Nephron (organoid): ENCODE results near the gene SMPD3.

Source experiments
- H3K27ac Mint-ChIP-seq, 3 experiments: 2 replicates each; pipeline ENCODE4 v1.8.0; 2020; ENCODE audit warnings: mixed read lengths in 3 of 3, mild to moderate bottlenecking in 2 of 3, moderate library complexity in 1 of 3
- H3K27me3 Mint-ChIP-seq: 2 replicates; pipeline ENCODE4 v1.8.0; 2021; ENCODE audit warnings: low read depth, mild to moderate bottlenecking, moderate library complexity, mixed read lengths
- H3K36me3 Mint-ChIP-seq: 2 replicates; pipeline ENCODE4 v1.8.0; 2020; ENCODE audit warnings: low read depth, mixed read lengths
- H3K4me1 Mint-ChIP-seq: 2 replicates; pipeline ENCODE4 v1.8.0; 2020; ENCODE audit warnings: mixed read lengths
- H3K4me3 Mint-ChIP-seq, 3 experiments: 2 replicates each; pipeline ENCODE4 v1.8.0; 2020; ENCODE audit warnings: mild to moderate bottlenecking in 3 of 3, mixed read lengths in 3 of 3, moderate library complexity in 2 of 3
- H3K9me3 Mint-ChIP-seq: 2 replicates; pipeline ENCODE4 v1.8.0; 2020; ENCODE audit warnings: mixed read lengths
- CTCF ChIP-seq, 3 experiments: fragments of 200-600 bp; sonication (generic); IDR thresholded peaks; one replicate each; pipeline ENCODE4 v1.5.0; 2021; ENCODE audit warnings: antibody characterized with exemption in 3 of 3; ENCODE audit not compliant: unreplicated experiment in 3 of 3

SMPD3 gene

GRCh38 chr16:68427649-68428303 is 20.5 kb downstream of the SMPD3 start:
- no peaks in the 10 kb centered on the region for H3K4me1 Mint-ChIP-seq
- no peaks in the 10 kb centered on the region for H3K9me3 Mint-ChIP-seq
- H3K36me3 Mint-ChIP-seq, result no peaks in the 10 kb centered on the region
- H3K27me3 Mint-ChIP-seq, result peaks cover 9% of the 10 kb centered on the region
- no peak for TF ChIP-seq CTCF (IDR thresholded peaks at IDR 0.05; ENCODE audit: unreplicated experiment in 3 of 3)
- no peak overlapping the region for H3K4me3 Mint-ChIP-seq
- H3K27ac Mint-ChIP-seq, result no peak overlapping the region

- no peak overlapping the region for H3K27ac Mint-ChIP-seq
- no peaks in the 10 kb centered on the region for H3K36me3 Mint-ChIP-seq
- no peak for TF ChIP-seq CTCF (IDR thresholded peaks at IDR 0.05; ENCODE audit: unreplicated experiment in 3 of 3)
- no peaks in the 10 kb centered on the region for H3K4me1 Mint-ChIP-seq
- no peaks in the 10 kb centered on the region for H3K9me3 Mint-ChIP-seq
- no peak overlapping the region for H3K4me3 Mint-ChIP-seq
- peaks cover 14% of the 10 kb centered on the region for H3K27me3 Mint-ChIP-seq
Measured at GRCh38 chr16:68426347-68426652, 22.0 kb downstream of the SMPD3 start.

- Mint-ChIP-seq H3K36me3 (no peaks in the 10 kb centered on the region), H3K4me3 (no peak overlapping the region), H3K4me1 (no peaks in the 10 kb centered on the region), H3K27me3 (peaks cover 13% of the 10 kb centered on the region), H3K27ac (no peak overlapping the region), H3K9me3 (no peaks in the 10 kb centered on the region)
- TF ChIP-seq CTCF (IDR thresholded peaks at IDR 0.05; ENCODE audit: unreplicated experiment in 3 of 3), result no peak
Measured at GRCh38 chr16:68425498-68426346, 22.6 kb downstream of the SMPD3 start.

GRCh38 chr16:68423771-68424170 is 24.5 kb downstream of the SMPD3 start:
- Mint-ChIP-seq H3K27me3 (peaks cover 6% of the 10 kb centered on the region), H3K4me1 (no peaks in the 10 kb centered on the region), H3K27ac (no peak overlapping the region), H3K9me3 (no peaks in the 10 kb centered on the region), H3K4me3 (no peak overlapping the region), H3K36me3 (no peaks in the 10 kb centered on the region)
- no peak for TF ChIP-seq CTCF (IDR thresholded peaks at IDR 0.05; ENCODE audit: unreplicated experiment in 3 of 3)

- TF ChIP-seq CTCF (IDR thresholded peaks at IDR 0.05; ENCODE audit: unreplicated experiment in 3 of 3), result no peak
- no peaks in the 10 kb centered on the region for H3K9me3 Mint-ChIP-seq
- no peaks in the 10 kb centered on the region for H3K36me3 Mint-ChIP-seq
- H3K27ac Mint-ChIP-seq, result no peak overlapping the region
- H3K4me3 Mint-ChIP-seq, result no peak overlapping the region
- H3K4me1 Mint-ChIP-seq, result no peaks in the 10 kb centered on the region
- peaks cover 6% of the 10 kb centered on the region for H3K27me3 Mint-ChIP-seq
Measured at GRCh38 chr16:68422396-68422960, 25.8 kb downstream of the SMPD3 start.
